Measurements from ENCODE around the gene ARHGAP26. TPM values are rescaled to one million over a fixed set of nuclear protein-coding genes. Genes with fewer than 3 reads are reported as not detected.
A peak's percentile ranks its signal among the peaks of the same experiment; 100 is the strongest.

ARHGAP26 gene
- polyA plus RNA-seq, 3 donors, result 26.5 to 56.8 (median 28.7) TPM

GRCh38 chr5:143187495-143187894 lies 417.3 kb downstream of the ARHGAP26 start:
- intact Hi-C loops (cut with micrococcal nuclease), result no loop called here
- H3K9ac ChIP-seq (ENCODE audit: insufficient read depth, low read length, poor library complexity, severe bottlenecking), result no peak overlapping the region
- H3K27me3 ChIP-seq (ENCODE audit: control insufficient read depth in 2 of 2, insufficient read depth in 2 of 2, low read length in 2 of 2), result no peaks in the 10 kb centered on the region
- H2AFZ ChIP-seq (ENCODE audit: insufficient read depth, low read depth, low read length, poor library complexity, severe bottlenecking), result no peak overlapping the region
- Mint-ChIP-seq H3K4me3 (no peak overlapping the region), H3K4me1 (peaks cover 18% of the 10 kb centered on the region), H3K36me3 (peaks cover 42 to 44% of the 10 kb centered on the region in 2 donors), H3K9me3 (peaks cover 3 to 12% (median 8%) of the 10 kb centered on the region in 7 donors), H3K27me3 (ENCODE audit: low read depth in 3 of 3) (no peaks in the 10 kb centered on the region), H3K27ac (peak overlapping the region in 1 of 7 donors; percentile 19)
- no peak for DNase-seq
- no peaks in the 10 kb centered on the region for H3K79me2 ChIP-seq (ENCODE audit: insufficient read depth, low read length)
- H3K36me3 ChIP-seq (replicated peaks in 1 of 2; ENCODE audit: control insufficient read depth in 1 of 2, insufficient read depth in 2 of 2, low read length in 2 of 2), result peaks cover 4 to 56% of the 10 kb centered on the region in 2 donors
- WGBS (ENCODE audit: insufficient coverage), result 93% methylated on average over 8 of the region's 8 CpGs
- no peak overlapping the region for H3K4me2 ChIP-seq (replicated peaks; ENCODE audit: extremely low read depth, low read length, poor library complexity, severe bottlenecking)
- no peak overlapping the region for H3K4me3 ChIP-seq (replicated peaks in 1 of 3; ENCODE audit: low read depth in 2 of 3, low read length in 3 of 3)
- no peak for TF ChIP-seq CTCF (IDR thresholded peaks at IDR 0.05)
- peaks cover 5% of the 10 kb centered on the region in 2 donors for H3K4me1 ChIP-seq (ENCODE audit: control insufficient read depth in 1 of 2, insufficient read depth in 2 of 2, low read length in 2 of 2)
- H3K27ac ChIP-seq (ENCODE audit: low read depth in 1 of 2, low read length in 2 of 2), result no peak overlapping the region
- peaks cover 56% of the 10 kb centered on the region for H4K20me1 ChIP-seq (ENCODE audit: insufficient read depth, low read length)
- H3K9me3 ChIP-seq (replicated peaks in 1 of 2; ENCODE audit: control insufficient read depth in 1 of 2, insufficient read depth in 1 of 2, low read length in 2 of 2), result peaks cover 7 to 9% of the 10 kb centered on the region in 2 donors

GRCh38 chr5:143188083-143188482 lies 417.9 kb downstream of the ARHGAP26 start:
- Mint-ChIP-seq H3K27me3 (ENCODE audit: low read depth in 3 of 3) (no peaks in the 10 kb centered on the region), H3K36me3 (peaks cover 41 to 42% of the 10 kb centered on the region in 2 donors), H3K9me3 (peaks cover 3 to 12% (median 8%) of the 10 kb centered on the region in 7 donors), H3K4me3 (no peak overlapping the region), H3K27ac (peak overlapping the region in 1 of 7 donors; percentile 46), H3K4me1 (peaks cover 15% of the 10 kb centered on the region)
- Histone ChIP-seq H3K79me2 (ENCODE audit: insufficient read depth, low read length) (no peaks in the 10 kb centered on the region), H3K4me3 (replicated peaks in 1 of 3; ENCODE audit: low read depth in 2 of 3, low read length in 3 of 3) (no peak overlapping the region), H4K20me1 (ENCODE audit: insufficient read depth, low read length) (peaks cover 51% of the 10 kb centered on the region), H3K27me3 (ENCODE audit: control insufficient read depth in 2 of 2, insufficient read depth in 2 of 2, low read length in 2 of 2) (no peaks in the 10 kb centered on the region), H3K4me1 (ENCODE audit: control insufficient read depth in 1 of 2, insufficient read depth in 2 of 2, low read length in 2 of 2) (peaks cover 5% of the 10 kb centered on the region in 2 donors), H2AFZ (ENCODE audit: insufficient read depth, low read depth, low read length, poor library complexity, severe bottlenecking) (no peak overlapping the region), H3K36me3 (replicated peaks in 1 of 2; ENCODE audit: control insufficient read depth in 1 of 2, insufficient read depth in 2 of 2, low read length in 2 of 2) (peaks cover 4 to 54% of the 10 kb centered on the region in 2 donors), H3K9ac (ENCODE audit: insufficient read depth, low read length, poor library complexity, severe bottlenecking) (no peak overlapping the region), H3K27ac (ENCODE audit: low read depth in 1 of 2, low read length in 2 of 2) (no peak overlapping the region), H3K4me2 (replicated peaks; ENCODE audit: extremely low read depth, low read length, poor library complexity, severe bottlenecking) (no peak overlapping the region), H3K9me3 (replicated peaks in 1 of 2; ENCODE audit: control insufficient read depth in 1 of 2, insufficient read depth in 1 of 2, low read length in 2 of 2) (peaks cover 7 to 9% of the 10 kb centered on the region in 2 donors)
- WGBS (ENCODE audit: insufficient coverage), result no CpG with 5 or more reads among the region's 2 CpGs
- TF ChIP-seq CTCF (IDR thresholded peaks at IDR 0.05), result no peak
- intact Hi-C loops (cut with micrococcal nuclease), result no loop called here
- no peak for DNase-seq
